ENCODE data around the gene CLIP2.
"Not testable (repeated sequence)": the region's sequence is repeated elsewhere in the genome, so short reads cannot be mapped to it uniquely, and the experiment has no call there.

Gene CLIP2

GRCh38 chr7:74405899-74406512, 116.8 kb downstream of the CLIP2 start:
- ATAC-seq (ENCODE audit: low read depth), result no peak
- Histone ChIP-seq H3K27ac (ENCODE audit: poor library complexity, severe bottlenecking) (no peak overlapping the region), H3K27me3 (ENCODE audit: insufficient read depth, poor library complexity, severe bottlenecking) (no peaks in the 10 kb centered on the region), H3K4me1 (ENCODE audit: insufficient read depth, poor library complexity, severe bottlenecking) (no peaks in the 10 kb centered on the region), H3K9me3 (ENCODE audit: severe bottlenecking) (no peaks in the 10 kb centered on the region), H3K4me3 (ENCODE audit: severe bottlenecking) (no peak overlapping the region), H3K36me3 (ENCODE audit: low read depth) (peaks cover 6% of the 10 kb centered on the region)
- TF ChIP-seq CTCF (IDR thresholded peaks at IDR 0.05; ENCODE audit: poor library complexity, severe bottlenecking), result no peak
- DNase-seq (ENCODE audit: low spot score), result no peak

- no peaks in the 10 kb centered on the region for H3K4me1 ChIP-seq (ENCODE audit: insufficient read depth, poor library complexity, severe bottlenecking)
- no peak overlapping the region for H3K4me3 ChIP-seq (ENCODE audit: severe bottlenecking)
- no peaks in the 10 kb centered on the region for H3K27me3 ChIP-seq (ENCODE audit: insufficient read depth, poor library complexity, severe bottlenecking)
- ATAC-seq (ENCODE audit: low read depth) (no peak), DNase-seq (ENCODE audit: low spot score) (no peak)
- no peak overlapping the region for H3K27ac ChIP-seq (ENCODE audit: poor library complexity, severe bottlenecking)
- no peaks in the 10 kb centered on the region for H3K9me3 ChIP-seq (ENCODE audit: severe bottlenecking)
- no peaks in the 10 kb centered on the region for H3K36me3 ChIP-seq (ENCODE audit: low read depth)
- TF ChIP-seq CTCF (IDR thresholded peaks at IDR 0.05; ENCODE audit: poor library complexity, severe bottlenecking), result no peak
These were observed 118.8 kb downstream of the CLIP2 start for GRCh38 chr7:74407958-74408357.

- Histone ChIP-seq H3K27ac (ENCODE audit: poor library complexity, severe bottlenecking) (no peak overlapping the region), H3K27me3 (ENCODE audit: insufficient read depth, poor library complexity, severe bottlenecking) (no peaks in the 10 kb centered on the region), H3K36me3 (ENCODE audit: low read depth) (no peaks in the 10 kb centered on the region), H3K4me3 (ENCODE audit: severe bottlenecking) (no peak overlapping the region), H3K9me3 (ENCODE audit: severe bottlenecking) (no peaks in the 10 kb centered on the region), H3K4me1 (ENCODE audit: insufficient read depth, poor library complexity, severe bottlenecking) (no peaks in the 10 kb centered on the region)
- no peak for DNase-seq (ENCODE audit: low spot score)
- ATAC-seq (ENCODE audit: low read depth), result no peak
- TF ChIP-seq CTCF (IDR thresholded peaks at IDR 0.05; ENCODE audit: poor library complexity, severe bottlenecking), result no peak
These were observed 120.4 kb downstream of the CLIP2 start for GRCh38 chr7:74409571-74409970.

GRCh38 chr7:74410772-74411171, 121.6 kb downstream of the CLIP2 start:
- H3K36me3 ChIP-seq (ENCODE audit: low read depth), result no peaks in the 10 kb centered on the region
- ATAC-seq (ENCODE audit: low read depth) (no peak), DNase-seq (ENCODE audit: low spot score) (no peak)
- no peaks in the 10 kb centered on the region for H3K4me1 ChIP-seq (ENCODE audit: insufficient read depth, poor library complexity, severe bottlenecking)
- no peaks in the 10 kb centered on the region for H3K27me3 ChIP-seq (ENCODE audit: insufficient read depth, poor library complexity, severe bottlenecking)
- no peak overlapping the region for H3K27ac ChIP-seq (ENCODE audit: poor library complexity, severe bottlenecking)
- H3K4me3 ChIP-seq (ENCODE audit: severe bottlenecking), result no peak overlapping the region
- H3K9me3 ChIP-seq (ENCODE audit: severe bottlenecking), result no peaks in the 10 kb centered on the region
- no peak for TF ChIP-seq CTCF (IDR thresholded peaks at IDR 0.05; ENCODE audit: poor library complexity, severe bottlenecking)

- H3K27me3 ChIP-seq (ENCODE audit: insufficient read depth, poor library complexity, severe bottlenecking); H3K36me3 ChIP-seq (ENCODE audit: low read depth); DNase-seq (ENCODE audit: low spot score); H3K4me3 ChIP-seq (ENCODE audit: severe bottlenecking); H3K27ac ChIP-seq (ENCODE audit: poor library complexity, severe bottlenecking); ATAC-seq (ENCODE audit: low read depth); H3K9me3 ChIP-seq (ENCODE audit: severe bottlenecking); H3K4me1 ChIP-seq (ENCODE audit: insufficient read depth, poor library complexity, severe bottlenecking): not testable (repeated sequence)
These were observed 122.4 kb downstream of the CLIP2 start for GRCh38 chr7:74411571-74411970.

Data from RWPE2 (cell line).